Middle frontal gyrus (tissue), 1 donor: ENCODE measurements around the gene NEDD9.
A peak's percentile ranks its signal among the peaks of the same experiment; 100 is the strongest.

Experiments used
- DNase-seq: peaks from one replicate; pipeline ENCODE4 v3.0.0-alpha.2; 2015; ENCODE audit warnings: low spot score; ENCODE audit errors: extremely low spot score

NEDD9 gene

DNA sequence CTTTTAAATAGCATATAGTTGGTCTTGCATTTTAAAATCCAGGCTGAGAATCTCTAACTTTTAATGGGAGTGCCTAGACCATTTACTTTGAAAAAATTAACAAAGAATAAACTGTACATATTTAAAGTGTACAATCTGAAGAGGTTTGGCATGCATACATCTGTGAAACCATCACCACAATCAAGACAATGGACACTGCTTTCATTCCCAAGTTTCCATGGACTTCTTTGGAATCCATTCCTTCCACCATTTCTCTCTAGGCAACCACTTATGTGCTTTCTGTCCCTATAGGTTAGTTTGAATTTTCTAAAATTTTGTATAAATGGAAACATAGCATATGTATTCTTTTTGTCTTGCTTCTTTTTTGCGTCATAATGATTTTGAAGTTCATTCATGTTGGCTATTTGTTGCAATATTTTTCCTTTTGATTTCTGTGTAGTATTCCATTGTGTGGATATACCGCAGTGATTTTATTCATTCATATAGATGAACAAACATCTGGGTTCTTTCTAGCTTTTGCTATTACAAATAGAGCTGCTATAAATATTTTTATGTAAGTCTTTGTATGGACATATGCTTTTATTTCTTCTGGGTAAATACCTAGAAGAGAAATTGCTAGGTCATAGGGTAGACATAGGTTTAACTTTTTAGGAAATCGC, 50.9 kb downstream of the NEDD9 start:
- DNase-seq = no peak

DNA sequence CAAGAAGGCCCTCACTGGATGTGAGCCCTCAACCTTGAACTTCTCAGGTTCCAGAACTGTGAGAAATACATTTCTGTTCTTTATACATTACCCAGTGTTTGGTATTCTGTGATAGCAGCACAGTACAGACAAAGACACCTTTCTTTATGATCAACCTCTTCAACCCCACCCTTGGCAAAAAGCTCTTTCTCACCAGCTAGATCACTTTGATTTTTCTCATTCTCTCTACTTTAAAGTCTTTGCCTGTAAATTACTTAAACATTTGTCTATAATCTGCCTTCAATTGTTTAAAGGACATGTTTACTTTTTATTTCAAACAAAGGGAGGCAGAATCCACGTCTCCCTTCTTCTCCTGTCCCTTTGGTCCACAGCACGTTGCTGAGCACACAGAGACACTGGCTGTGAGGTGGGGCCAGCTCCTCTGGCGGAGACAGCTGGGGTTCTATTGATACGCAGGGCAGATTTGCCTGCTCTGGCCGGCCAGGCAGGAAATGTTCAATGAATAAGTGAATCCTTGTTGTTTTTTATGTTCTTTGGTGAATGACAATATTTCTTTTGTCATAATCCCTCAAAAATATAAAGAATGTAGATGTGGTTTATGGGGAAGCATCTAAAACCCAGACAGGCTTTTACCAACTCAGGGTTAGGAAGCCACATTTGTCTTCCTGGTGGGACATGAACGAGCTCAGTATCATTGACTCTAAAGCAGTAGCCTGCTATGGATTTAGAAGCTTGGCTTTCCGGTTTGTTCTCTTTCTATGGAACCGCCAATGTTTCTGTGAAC, 52.9 kb downstream of the NEDD9 start:
- no peak for DNase-seq

DNA sequence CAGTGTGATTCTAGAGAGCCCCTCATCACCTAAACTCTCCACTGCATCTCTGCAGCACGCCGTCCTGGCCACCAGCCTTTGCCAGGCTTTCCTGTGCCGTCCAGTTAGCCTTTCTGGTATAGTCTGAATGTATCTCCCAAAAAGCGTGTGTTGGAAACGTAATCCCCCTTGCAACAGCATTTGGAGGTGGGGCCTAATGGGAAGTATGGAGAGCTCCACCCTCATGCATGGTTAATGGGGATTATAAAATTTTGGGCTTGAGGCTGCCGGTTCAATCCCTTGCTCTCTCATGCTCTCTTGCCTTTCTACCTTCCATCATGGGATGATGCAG, 53.4 kb downstream of the NEDD9 start:
- no peak for DNase-seq

DNA sequence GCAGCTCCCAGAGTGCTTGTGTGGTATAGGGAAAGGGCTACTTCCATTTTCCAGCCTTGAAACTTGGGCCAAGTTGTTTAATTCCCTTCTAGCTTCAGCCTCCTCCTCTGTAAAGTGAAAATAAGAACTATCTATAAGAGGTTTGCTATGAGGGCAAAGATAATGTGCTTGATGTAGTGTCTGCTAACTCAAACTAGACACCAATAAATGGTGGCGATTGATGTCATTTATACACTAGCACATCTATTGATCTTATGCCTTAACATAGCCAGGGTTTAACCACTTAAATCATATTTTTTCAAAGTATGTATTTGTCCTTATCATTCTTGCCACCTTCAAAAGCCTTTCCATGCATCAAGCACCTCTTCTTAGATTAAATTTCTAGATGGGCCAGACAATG, 55.2 kb downstream of the NEDD9 start:
- DNase-seq = no peak

DNA sequence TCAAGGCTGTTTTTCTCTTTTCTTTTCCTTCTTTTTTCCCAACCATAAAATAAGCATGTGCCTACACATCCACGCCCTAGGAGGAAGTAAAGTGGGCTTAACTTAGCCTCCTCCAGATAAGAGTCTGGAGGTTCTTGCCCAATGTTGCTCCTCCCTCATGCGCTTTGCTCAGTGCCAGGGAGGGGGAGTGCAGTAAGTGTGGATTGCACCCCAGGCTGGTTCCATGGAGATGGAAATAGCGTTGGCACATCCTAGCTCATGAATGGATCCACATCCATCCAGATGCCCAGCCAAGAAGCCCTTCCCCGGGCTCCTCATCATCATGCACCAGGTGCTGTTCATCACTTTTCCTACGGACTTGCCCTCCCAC, 58.2 kb downstream of the NEDD9 start:
- DNase-seq = peak; percentile 18

DNA sequence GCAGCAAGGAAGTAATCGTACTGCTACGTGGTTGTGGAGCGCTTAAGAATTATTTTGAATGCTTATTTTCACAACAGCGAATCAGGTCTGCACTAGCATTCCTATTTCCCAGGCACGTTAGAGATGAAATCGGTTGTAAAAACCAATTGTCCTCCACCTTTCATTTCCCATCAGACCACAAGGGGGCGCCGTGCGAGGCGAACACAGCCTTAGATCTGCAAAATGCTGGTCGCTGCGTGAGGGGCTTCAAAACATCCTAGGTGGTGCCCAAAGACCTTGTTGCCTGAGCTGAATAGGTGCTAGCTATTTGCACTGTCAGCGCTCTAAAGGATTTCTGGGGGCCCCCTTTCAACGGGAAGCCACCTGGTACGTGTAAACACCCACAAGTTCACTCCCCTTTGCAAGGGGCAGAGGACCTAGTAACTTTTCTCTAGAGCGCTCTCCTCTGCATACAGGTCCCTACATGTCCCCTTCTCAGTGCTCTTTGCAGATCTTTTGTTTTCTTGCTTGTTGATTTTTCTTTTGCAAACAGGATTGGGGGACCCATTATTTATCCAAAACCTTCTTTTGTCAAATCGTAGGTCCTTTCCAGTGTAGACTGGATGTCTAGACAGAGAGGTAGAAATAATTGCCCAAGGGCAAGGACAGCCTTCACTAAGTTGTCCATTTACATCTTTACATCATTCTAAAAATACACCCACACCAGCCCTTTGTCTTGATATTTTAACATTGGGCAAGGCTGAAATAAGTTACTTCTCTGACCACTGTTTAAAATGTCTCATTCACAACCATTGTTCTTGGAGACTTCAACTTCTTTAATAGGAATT, 59.8 kb downstream of the NEDD9 start:
- DNase-seq = no peak

DNA sequence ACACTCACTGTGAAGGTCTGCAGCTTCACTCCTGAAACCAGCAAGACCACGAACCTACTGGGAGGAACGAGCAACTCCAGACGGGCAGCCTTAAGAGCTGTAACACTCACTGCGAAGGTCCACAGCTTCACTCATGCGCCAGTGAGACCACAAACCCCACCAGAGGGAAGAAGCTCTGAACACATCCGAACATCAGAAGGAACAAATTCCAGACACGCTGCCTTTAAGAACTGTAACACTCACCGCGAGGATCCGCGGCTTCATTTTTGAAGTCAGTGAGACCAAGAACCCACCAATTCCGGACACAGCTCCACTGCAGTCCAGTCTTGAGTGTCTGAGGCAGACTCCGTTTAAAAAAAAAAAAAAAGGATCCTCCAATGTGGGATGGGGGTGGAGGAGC, 60.5 kb downstream of the NEDD9 start:
- no peak for DNase-seq

DNA sequence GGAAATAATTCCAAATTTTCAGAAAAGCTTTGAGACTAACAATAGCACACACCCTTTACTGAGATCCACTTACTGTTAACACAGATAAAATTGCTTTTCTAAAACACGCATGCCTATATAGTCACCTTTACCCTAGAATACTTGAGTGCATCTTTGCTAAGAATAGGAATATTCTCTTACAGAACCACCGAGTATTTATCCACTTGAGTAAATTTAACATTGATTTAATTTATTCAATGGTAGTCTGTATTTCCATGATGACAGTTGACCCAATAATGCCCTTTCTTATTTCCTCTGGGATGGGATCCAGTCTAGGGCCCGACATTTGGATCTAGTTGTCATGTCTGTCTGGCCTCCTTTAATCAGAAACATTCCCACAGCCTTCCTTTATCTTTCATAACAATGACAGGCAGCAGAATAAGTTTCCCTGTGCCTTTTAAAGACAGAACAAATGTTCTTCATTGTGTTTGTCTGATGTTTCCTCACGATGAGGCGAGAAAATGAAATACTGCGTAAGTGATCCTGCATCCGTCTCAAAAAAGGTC, 64.3 kb downstream of the NEDD9 start:
- DNase-seq = no peak

DNA sequence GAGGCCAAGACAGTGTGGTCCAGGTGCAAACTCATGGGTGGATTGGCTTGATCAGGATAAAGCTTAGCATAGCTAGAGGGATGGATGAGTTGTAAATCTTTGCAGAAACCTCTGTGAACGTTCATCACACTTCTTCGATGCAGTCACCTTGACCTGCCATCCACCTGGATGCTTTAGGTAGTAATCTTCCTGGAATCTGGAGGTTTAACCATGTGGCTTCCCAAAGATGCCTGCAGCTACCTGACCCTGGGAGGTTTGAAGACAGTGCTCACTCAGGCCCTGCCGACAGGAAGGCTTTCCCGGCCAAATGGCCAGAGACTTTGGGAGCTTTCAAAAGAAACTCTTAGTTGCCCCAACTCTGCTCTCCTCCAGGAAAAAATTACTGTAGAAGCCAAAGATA, 65.5 kb downstream of the NEDD9 start:
- no peak for DNase-seq

DNA sequence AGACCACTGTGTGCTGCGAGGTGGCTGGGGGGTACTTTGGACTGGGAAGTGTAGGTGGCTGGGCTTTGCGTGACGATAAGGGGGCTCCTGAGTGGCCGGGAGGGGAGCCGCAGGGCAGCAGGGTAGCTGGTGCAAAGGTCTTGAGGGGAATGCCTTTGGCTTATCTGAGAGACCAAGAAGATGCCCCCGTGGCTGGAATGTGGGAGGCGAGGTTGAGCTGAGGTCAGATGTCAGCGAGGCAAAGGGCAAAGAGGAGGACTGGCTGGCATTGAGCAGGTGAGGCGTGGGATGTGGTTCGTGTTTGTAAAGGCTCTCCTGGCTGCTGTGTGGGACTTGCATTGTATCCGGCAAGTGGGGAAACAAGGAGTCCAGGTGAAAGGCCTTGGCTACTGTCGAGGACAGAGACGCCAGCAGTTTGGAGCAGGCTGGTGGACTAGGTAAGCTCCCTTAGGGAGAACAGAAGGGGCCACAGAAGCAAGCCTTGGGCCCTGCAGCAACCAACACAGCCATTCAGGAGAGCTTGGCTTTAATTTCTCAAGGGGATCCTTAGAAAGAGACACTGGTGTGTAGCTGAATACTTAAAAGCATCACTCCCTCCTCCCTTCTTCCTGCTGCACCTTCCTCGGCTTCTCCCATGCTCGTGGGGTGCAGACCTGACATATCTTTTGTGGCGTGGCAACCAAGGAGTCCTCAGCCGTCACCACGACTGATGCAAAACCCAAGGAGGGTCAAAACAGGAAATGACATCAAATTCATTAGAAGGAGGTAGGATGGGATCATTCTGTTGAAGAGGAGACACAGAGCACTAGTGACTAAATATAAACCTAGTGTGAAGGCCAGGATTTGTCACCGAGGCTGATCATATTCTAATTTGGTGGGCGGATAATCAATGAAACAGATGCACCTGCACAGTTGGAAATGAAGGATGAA, 67.5 kb downstream of the NEDD9 start:
- DNase-seq = no peak

DNA sequence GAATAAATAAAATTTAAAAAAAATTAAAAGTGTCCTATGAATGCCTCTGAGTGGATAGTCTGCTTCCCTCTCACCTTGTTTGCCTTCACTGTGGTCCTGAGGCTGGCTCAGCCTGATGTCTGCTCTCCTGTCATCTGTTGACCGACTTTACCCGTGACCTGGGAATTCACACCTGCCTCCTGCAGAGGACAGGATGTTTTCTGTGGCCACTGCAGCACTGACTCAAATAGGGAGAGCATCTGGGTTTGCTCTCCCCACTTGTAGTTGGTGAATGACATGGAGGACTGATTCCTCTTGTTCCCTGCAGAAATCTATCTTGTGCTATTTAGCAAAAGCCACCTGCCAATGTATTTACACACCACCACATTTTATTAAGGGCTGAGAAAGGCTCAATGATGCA, 68.5 kb downstream of the NEDD9 start:
- DNase-seq = no peak

DNA sequence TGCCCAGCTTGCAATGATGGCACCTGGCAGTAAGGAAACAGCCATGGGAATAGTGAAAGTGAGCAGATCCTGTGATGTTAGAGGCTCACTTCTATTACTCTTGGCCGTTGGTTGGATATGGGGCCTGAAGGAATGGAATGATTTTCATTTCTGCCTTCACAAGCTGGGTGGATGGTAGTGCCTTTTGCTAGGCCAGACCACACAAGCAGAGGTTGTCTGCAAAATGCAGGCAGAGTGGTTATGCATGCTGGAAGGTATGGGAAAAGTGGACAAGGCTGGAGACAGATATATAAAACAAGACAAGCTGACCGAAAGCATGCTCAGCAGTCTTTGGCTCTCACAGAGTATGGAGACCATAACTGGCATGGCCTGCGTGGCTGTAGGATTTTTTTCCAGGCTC, 70.2 kb downstream of the NEDD9 start:
- no peak for DNase-seq

DNA sequence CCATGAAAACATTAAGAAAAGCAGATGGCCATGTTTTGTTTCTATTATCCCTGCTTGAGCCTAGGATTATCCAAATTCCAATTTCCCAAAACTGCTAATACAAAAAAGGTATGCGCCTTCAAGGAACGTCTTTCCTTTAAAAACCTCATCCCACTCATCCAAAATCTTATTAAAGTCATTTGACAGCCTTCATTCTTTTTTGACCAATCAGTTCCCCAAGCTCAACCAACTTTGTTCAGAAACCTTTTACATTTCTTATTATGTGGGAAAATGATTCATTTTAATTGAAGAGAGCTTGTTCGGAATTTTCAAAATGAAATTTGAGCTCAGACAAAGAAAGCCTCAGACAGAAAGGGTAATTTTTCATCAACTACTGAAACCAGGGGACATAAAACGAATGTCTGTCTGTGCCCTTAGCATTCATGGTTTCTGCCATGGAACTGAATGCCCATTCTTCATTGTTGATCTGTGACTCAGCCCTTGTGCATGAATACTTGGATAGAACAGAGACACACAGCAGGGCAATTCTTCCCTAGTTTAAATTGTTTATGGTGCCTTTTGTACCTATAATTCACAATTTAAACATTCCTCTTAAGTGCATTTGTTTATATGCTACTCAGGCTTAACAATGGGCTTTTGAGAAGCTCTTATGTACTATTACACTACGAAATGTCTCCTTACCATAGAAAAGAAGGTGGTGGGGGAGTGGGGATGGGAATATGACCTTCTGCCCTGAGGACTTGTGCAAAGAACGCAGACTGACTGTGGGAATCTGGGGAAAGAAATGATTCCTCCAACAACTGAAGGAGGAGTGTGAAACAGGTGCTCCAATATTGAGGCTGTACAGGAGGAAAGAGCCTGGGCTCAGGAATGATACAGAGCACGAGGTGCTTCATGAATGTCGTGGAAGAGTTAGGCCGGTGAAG, 71.2 kb downstream of the NEDD9 start:
- DNase-seq = peak; percentile 20

DNA sequence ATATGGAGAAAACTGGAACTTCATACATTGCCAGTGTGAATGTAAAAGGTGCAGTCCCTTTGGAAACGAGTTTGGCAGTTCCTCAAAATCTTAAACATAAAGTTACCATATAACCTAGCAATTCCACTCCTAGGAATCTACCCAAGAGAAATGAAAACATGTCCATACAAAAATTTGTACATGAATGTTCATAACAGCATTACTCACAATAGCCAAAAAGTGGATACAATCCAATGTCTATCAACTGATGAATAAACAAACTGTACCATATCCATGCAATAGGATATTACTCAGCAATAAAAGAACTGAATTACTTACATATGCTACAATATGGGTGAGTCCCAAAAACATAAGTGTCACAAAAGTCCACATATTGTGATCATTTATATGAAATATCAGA, 72.3 kb downstream of the NEDD9 start:
- no peak for DNase-seq

DNA sequence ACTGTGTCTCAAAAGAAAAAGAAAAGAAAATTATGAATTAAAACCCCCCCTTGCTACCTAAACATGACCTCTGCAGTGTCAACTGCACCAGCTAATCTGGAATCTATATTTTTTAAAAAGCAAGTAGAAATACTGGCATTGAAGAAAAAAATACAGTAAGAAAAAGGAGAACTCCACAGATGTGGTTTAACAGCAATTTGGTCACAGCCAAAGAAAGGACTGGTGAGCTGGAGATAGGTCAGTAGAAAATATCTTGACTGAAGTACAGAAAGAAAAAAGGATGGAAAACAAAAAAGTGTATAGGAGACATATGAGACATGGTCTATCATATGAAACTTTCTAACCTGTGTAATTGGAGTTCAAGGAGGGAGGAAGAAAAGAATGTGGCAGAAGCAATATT, 76.9 kb downstream of the NEDD9 start:
- no peak for DNase-seq

DNA sequence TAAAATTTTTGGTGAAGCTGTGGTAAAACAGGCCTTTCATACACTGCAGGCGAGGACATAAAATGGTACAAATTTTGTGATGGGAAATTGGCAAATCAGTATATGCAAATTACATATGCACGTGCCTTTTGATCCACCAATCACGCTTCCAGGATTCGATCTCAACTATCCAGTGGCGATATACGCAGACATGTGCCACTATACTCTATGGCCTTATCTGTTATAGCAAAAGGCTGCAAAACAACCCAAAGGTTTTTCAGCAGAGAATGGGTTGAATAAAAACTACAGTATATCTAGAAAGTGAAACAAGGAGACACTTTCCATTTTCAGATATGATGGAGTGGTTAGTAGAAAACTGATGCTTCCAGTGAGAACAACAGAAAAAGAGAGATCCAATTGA, 79.0 kb downstream of the NEDD9 start:
- DNase-seq = no peak

DNA sequence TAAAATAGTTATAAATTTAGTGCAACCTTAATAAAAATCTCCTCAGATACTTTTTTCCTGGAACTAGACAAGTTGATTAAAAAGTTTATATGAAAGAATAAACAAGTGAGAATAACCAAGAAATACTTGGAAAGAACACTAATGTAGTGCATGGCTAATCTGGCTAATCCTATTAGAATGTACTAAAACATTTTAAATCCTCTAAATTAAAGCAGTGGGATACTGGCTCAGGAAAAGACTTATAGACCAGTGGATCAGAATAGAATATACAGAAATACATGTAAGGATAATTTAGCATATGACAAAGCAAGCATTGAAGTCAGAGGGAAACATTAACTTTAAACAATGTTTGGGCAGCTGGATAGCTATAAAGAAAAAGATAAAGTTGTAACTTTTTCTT, 79.9 kb downstream of the NEDD9 start:
- no peak for DNase-seq

DNA sequence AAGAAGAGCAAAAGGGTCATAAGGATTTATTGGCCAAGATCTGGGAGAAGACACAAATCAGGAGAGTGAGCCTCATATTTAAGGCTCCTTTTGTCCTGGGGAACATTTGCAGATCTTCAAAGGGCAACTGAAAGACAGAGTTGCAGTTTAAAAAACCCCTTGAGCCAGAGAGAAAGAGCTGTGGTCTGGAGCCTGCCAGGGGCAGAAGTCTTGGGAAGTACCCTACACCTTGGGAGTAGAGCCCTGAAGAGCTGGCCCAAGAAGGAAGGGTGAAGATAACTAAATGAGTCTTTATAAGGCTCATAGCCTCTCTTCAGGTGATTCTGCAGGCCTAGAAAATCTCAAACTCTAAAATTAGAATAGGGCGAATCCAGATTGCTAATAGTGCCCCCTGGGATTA, 81.0 kb downstream of the NEDD9 start:
- no peak for DNase-seq

DNA sequence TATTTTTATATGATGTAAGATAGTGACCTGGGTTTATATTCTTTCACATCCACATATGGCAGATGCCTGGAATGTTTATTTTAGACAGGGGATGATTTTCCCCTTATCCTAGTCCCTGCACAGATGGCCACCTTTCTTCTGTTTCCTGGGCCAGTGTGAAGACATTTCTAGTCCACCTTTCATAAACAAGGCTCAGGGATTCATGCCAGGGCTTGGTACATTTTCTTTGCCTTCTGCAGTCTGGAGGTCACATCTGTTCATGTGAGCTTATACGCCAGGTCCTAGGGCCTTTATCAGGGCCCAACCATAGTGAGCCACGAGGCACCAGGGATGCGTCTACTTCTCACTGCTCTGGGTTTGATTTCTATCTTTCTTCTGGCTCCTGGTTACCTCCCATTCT, 82.9 kb downstream of the NEDD9 start:
- no peak for DNase-seq
